Right lobe of liver (tissue), 4 donors: ENCODE results near the gene KRT8.

Experiments
- CTCF ChIP-seq, 4 donors: fragments of 200-600 bp in 3 of 4; fragments of 450-650 bp in 1 of 4; IDR thresholded peaks; one replicate each; pipeline versions ENCODE4 v1.5.1 to v1.8.0; 2016 to 2022; ENCODE audit warnings: antibody characterized with exemption in 4 of 4, mild to moderate bottlenecking in 2 of 4
- POLR2A ChIP-seq: fragments of 450-650 bp; IDR thresholded peaks from one replicate; pipeline ENCODE4 v1.6.1; 2017; ENCODE audit warnings: antibody characterized with exemption, mild to moderate bottlenecking
- donor health status: DM: no; HTN: no; CAD: no.
- donor health status: DM: no; HTN: no; CAD: no.
- donor health status: DM: no; HTN: yes; CAD: no.

- TF ChIP-seq POLR2A (no peak), CTCF (IDR thresholded peaks at IDR 0.05) (no peak)
Measured at GRCh38 chr12:52951640-52952039, 46.8 kb upstream of the KRT8 start.
